BE2C (cell line): ENCODE data around the gene TMC1.

Experiments used
- DNase-seq: peaks from one replicate; pipeline ENCODE4 v3.0.0-alpha.2; 2020
- H3K27me3 ChIP-seq: fragments of 250-450 bp; sonication (Bioruptor Pico); 2 replicates; pipeline ENCODE4 v1.5.1; 2020; ENCODE audit warnings: mild to moderate bottlenecking
- H3K36me3 ChIP-seq: fragments of 250-450 bp; sonication (Bioruptor Pico); 2 replicates; pipeline ENCODE4 v1.5.1; 2020; ENCODE audit warnings: mild to moderate bottlenecking
- H3K4me1 ChIP-seq: fragments of 250-450 bp; sonication (Bioruptor Pico); 2 replicates; pipeline ENCODE4 v1.5.1; 2020
- H3K4me3 ChIP-seq: 2 replicates; pipeline ENCODE4 v1.5.1; 2011; ENCODE audit warnings: low read depth, low read length
- H3K9me3 ChIP-seq: fragments of 250-450 bp; sonication (Bioruptor Pico); 2 replicates; pipeline ENCODE4 v1.5.1; 2020
- TF ChIP-seq, protein P1 (sequence below): IDR thresholded peaks from 2 replicates; pipeline ENCODE4 v1.5.1; 2012; ENCODE audit warnings: mild to moderate bottlenecking, low read depth, low read length

The TMC1 gene

GRCh38 chr9:72788966-72789735, 267.7 kb downstream of the TMC1 start:
- Histone ChIP-seq H3K4me1 (no peaks in the 10 kb centered on the region), H3K9me3 (no peaks in the 10 kb centered on the region), H3K4me3 (no peak overlapping the region), H3K36me3 (no peaks in the 10 kb centered on the region), H3K27me3 (no peaks in the 10 kb centered on the region)
- DNase-seq = no peak
- TF ChIP-seq, protein P1, sequence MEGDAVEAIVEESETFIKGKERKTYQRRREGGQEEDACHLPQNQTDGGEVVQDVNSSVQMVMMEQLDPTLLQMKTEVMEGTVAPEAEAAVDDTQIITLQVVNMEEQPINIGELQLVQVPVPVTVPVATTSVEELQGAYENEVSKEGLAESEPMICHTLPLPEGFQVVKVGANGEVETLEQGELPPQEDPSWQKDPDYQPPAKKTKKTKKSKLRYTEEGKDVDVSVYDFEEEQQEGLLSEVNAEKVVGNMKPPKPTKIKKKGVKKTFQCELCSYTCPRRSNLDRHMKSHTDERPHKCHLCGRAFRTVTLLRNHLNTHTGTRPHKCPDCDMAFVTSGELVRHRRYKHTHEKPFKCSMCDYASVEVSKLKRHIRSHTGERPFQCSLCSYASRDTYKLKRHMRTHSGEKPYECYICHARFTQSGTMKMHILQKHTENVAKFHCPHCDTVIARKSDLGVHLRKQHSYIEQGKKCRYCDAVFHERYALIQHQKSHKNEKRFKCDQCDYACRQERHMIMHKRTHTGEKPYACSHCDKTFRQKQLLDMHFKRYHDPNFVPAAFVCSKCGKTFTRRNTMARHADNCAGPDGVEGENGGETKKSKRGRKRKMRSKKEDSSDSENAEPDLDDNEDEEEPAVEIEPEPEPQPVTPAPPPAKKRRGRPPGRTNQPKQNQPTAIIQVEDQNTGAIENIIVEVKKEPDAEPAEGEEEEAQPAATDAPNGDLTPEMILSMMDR = no peak

DNA sequence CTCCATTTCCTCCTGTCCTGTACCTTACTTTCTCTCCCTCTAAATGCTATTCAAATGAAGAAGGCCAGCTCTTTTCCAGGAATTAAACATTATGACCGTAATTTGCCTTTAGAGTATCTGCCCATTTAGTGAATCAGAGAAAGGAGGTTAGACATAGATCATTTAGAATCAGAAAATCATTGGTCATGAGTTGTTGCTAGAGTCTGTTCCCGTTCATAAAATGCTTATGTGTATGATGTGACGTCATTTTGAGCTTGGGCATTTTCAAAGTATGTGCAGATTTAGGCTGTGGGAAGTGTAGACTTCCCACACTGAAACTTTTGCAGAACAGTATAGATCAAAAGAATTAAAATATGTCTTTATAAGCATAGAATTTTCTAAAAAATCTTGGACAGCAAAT, 268.5 kb downstream of the TMC1 start:
- Histone ChIP-seq H3K36me3 (no peaks in the 10 kb centered on the region), H3K4me1 (no peaks in the 10 kb centered on the region), H3K27me3 (no peaks in the 10 kb centered on the region), H3K4me3 (no peak overlapping the region), H3K9me3 (no peaks in the 10 kb centered on the region)
- TF ChIP-seq, protein P1 = no peak
- DNase-seq = no peak

DNA sequence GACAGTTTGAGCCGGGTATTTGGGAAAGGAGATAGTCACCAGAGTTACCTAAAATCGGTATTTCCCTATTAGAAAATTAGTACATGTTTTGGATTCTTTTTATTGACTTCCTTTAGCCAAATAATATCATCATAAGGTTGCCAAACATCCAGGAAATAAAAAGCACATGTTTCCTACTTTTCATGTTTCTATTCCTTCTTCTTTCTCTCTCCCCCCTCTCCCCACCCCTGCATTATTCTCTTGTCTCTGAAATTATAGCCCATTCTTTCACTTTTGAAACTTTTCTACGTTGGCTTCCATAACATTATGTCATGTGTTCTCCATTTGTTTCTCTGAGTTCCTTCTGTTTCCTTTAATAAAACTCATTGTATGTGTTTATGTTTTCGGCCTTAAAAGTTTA, 269.6 kb downstream of the TMC1 start:
- no peaks in the 10 kb centered on the region for H3K4me1 ChIP-seq

GRCh38 chr9:72791436-72791835, 270.0 kb downstream of the TMC1 start:
- TF ChIP-seq, protein P1 = no peak
- Histone ChIP-seq H3K4me3 (no peak overlapping the region), H3K27me3 (no peaks in the 10 kb centered on the region), H3K4me1 (no peaks in the 10 kb centered on the region), H3K36me3 (no peaks in the 10 kb centered on the region), H3K9me3 (no peaks in the 10 kb centered on the region)
- no peak for DNase-seq

More for the DNA sequence above, 269.6 kb downstream of the TMC1 start:
- DNase-seq = no peak
- H3K9me3 ChIP-seq = no peaks in the 10 kb centered on the region
- H3K36me3 ChIP-seq = no peaks in the 10 kb centered on the region
- H3K4me3 ChIP-seq = no peak overlapping the region
- TF ChIP-seq, protein P1 = no peak
- H3K27me3 ChIP-seq = no peaks in the 10 kb centered on the region

GRCh38 chr9:72794946-72795345, 273.5 kb downstream of the TMC1 start:
- Histone ChIP-seq H3K4me1 (no peaks in the 10 kb centered on the region), H3K9me3 (no peaks in the 10 kb centered on the region)
- TF ChIP-seq, protein P1 = no peak

GRCh38 chr9:72800328-72800994, 279.1 kb downstream of the TMC1 start:
- TF ChIP-seq, protein P1 = no peak
- no peak for DNase-seq
- H3K27me3 ChIP-seq = no peaks in the 10 kb centered on the region
- no peaks in the 10 kb centered on the region for H3K36me3 ChIP-seq
- no peaks in the 10 kb centered on the region for H3K9me3 ChIP-seq
- no peak overlapping the region for H3K4me3 ChIP-seq
- H3K4me1 ChIP-seq = no peaks in the 10 kb centered on the region

More at GRCh38 chr9:72794946-72795345, 273.5 kb downstream of the TMC1 start:
- H3K27me3 ChIP-seq = no peaks in the 10 kb centered on the region
- no peak overlapping the region for H3K4me3 ChIP-seq
- H3K36me3 ChIP-seq = no peaks in the 10 kb centered on the region
- DNase-seq = no peak
